HG03159 (cell line): ENCODE measurements around the gene GNL2.
"Not testable (repeated sequence)": the region's sequence is repeated elsewhere in the genome, so short reads cannot be mapped to it uniquely, and the experiment has no call there.

ENCODE experiments used
- ATAC-seq: cut with Tn5 transposase; IDR thresholded peaks from one replicate; pipeline ENCODE4 v1.9.1; 2021; ENCODE audit warnings: mild to moderate bottlenecking, moderate library complexity; ENCODE audit not compliant: unreplicated experiment

GNL2 gene

DNA sequence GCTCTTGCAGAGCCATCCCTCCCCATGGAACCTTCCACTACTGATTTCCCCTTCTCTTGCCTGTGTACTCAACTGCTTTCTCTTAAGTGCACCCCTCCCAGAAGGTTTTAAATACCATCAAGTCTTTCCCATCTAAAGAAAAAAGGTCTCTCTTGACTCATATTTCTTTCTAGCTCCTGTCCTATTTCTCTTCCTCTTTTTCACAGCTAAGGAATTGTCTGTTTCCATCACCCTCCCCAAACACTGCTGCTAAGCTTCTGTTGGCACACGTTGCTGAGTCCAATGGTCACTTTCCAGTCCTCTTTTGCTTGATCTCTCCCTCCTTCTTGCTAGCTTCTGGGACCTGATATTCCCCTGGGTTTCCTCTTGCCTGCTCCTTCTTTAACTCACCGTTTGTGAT, 13.3 kb upstream of the GNL2 start:
- no peak for ATAC-seq

DNA sequence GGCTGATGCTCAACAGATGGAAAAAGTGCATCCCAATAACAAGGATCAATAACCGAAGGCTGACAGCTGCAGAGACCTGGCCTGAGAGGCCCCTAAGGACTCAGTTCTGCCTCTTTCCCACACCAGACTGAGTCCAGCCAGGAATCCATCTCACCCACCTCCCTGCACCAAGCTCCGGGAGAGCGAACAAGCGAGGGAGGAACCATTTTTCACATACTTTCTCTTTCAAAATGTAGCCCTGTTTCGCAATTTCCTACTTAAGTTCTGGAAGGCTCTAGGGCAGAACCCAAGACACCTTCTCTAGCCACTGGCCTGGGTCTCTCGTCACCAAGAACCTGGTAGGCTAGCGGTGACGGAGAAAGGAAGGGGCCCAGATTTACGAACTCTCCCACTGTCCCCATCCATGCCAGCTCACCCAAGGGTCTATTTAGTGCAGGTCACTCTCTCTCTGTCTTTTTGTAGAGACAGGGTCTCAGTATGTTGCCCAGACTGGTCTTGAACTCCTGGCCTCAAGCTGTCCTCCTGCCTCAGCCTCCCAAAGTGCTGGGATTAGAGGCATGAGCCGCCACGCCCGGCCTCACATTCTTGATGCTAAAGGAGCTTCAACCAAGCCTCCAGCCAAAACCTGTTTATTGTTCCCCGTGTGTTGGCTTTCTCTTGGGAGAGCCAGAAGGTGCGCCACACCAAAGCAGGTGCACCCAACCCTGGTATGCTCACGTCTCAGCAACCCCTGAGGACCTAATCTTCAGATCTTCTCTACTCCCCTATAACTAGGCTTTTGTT, 10.9 kb upstream of the GNL2 start:
- no peak for ATAC-seq

DNA sequence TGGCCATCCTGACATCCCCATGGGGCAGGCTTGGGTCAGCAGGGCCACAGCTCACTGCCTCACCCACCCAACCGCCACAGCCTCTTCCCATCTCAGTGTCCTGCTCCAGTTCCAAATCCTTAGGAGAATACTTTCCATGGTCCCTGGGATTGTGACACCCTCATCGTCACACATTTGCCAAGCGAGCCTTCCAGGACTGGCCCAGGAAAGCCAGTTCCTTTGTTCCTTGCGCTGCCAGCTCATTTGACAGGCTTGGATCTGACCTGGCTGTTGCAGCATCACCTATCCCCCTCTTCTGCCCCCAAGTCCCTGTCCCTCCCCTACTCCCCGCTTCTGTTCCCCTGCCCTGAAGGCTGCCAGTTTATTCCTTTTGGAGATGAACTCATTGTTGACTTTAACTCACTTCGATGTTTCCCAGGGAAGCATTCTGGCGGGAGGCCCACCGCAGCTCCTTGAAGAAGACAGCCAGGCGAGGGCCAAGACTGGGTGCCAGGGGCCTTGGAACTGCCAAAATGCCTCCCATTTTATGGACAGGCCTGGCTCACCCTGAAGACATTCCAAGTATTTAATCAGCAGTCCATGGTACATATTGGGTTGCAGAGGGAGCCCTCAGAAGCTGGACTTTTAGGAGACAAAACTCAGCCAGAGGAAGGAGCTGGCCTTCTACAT, 10.2 kb upstream of the GNL2 start:
- ATAC-seq = no peak

DNA sequence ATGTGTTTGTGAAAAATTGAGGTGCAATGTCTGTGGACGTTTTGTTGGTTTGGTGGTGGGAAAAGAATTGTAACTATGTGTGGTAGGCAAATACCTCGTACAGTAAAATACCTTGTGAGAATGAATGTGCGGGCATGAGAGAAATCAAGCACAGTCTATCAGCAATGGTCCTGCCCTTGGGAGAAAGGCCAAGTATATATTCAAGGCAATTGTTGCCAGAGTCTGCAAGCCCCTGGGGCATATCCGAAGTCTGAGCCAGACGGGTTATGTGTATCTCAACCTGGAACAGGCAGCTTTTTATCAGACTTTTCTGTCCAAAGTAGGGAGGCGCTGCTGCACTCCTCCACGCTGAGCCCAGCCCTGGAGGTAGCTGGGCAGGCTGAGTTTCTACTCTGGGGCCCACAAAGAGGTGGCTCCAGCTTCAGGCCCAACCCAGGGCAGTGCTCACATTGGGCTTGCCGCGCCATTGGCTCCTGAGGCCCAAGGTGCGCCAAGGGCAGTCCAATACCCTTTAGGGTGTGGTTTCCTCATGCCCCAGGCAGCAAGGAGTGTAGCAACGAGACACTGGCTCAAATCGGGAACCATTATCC, 9.4 kb upstream of the GNL2 start:
- no peak for ATAC-seq

DNA sequence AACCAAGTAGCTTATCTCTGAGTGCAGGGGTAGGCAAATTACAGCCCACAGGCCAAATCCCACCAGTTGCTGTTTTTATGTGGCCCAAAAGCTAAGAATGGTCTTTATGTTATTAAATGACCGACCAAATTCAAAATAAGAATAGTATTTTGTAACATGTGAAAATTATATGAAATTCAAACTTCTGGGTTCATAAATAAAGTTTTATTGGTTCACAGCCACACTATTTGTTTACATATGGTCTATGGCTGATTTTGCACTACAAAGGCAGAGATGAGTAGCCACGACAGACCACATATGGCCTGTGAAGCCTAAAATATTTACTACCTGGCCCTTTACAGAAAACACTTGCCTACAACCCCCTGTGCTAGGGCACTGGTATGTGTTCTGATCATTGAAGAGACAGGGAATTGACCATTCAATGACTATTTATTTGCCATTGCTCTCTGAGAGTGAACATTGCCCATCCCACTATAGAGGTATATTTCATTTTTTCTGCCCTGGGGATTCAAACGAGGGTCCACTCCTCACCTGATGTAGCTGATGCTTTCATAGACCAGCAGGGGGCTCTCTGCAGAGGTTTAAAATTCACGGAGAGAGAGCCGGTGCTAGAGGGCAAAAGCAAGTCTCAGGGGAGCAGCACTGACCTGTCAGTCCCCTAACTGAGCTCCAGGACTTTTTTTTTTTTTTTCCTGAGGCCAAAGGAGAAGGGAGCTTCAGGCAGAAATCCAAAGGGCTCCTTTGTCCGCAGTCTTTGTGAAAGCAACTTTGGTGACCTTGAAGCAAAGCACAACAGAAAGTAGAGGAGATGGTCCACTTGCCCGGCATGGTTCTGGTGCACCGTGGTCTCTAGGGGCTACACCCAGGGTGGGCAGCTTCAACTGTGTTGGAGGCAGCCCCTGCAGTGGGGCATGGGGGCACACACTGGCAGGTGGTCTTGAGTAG, 7.3 kb upstream of the GNL2 start:
- no peak for ATAC-seq

DNA sequence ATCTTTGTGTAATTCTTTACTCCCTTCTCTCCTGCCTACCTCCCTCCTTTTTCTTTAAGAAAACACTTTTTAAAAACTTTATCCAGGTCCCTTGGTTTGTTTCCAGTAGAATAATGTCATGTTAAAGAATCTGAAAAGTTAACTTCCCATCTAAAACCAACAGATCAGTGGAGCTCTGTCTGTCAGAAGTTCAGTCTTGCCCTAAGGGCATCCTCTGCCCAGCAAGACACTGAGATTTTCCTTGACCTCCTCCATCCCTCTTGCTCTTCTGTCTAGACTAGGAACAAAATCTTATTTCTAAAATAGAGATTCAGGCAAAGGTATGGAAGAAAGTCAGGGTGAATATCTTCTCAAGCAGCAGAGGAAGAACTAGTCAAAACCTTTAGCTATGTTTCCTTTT, 5.7 kb upstream of the GNL2 start:
- ATAC-seq = no peak

DNA sequence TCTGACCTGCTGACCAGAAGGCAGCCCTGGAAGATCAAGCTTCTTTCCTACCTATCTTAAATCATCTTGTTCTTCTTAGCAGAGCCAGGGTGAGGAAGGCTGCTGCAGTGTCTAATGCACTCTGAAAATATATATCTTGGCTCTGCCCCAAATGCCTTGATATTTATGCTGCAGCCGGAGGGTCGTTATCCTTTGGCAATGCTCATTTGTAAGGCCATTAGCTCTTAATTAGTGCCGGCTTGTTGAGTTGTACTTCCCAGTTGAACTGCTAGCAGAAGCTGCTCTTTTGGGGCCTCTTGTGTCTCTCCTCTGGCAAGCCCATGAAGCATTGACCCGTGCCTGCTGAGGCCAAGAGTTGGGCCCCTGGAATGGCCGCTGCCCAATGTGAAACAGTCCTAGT, 4.2 kb upstream of the GNL2 start:
- ATAC-seq = no peak

DNA sequence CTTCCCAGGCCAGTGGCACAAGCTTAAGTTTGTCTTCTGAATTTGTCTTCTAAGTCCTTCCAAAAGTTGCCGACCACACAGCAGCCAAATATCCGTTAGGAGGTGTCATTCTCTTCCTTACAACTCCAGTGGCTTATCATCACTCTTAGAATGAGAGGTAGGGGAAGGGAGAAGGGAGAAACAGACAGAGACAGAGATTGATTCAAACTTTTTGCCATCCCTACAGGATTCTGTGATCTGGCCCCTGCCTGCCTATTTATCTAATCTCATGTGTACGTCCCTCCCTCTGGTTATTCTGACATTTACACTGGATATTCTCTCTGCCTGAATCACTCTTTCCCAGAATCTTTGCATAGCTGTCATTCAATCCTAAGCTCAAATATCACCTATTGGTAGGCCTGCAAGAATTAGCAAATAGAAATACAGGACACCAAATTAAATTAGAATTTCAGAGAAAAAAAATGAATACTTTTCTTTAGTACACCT, 488 bp upstream of the GNL2 start:
- ATAC-seq = no peak

DNA sequence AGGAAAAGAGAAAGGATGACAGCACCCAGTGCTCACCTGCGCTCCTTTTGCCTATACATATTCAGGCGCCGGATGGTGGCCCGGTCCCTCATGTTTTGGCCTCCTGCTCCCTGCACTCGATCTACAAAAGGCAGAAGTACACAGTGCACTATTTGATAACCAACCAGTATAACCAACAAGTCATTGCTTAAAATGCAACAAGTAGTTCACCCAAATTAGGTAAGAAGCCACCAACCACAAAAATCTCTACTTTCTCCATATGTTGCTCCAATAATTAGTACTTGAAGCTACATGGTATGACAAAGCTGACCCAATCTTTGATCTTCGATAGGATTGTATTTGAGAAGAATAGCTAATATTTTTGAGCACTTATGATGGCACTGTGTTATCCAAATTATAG, 2.0 kb downstream of the GNL2 start:
- no peak for ATAC-seq

DNA sequence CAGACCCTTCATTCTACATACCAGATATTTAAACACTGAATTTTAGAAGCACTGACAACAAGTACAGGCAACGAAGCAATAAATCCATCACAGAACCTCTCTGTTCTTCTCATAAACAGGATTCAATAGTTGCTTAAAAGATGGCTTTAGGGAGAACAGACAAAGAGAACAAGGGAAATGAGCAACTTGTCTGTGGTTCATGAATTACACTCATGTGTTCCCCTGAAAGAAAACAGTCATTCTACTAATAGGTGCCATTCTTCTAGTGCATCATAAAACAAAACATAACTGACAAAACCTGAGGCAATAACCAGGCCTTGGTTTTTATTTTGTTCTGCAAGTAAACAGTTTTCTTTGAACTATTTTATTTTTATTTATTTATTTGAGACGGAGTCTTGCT, 6.8 kb downstream of the GNL2 start:
- ATAC-seq = no peak

DNA sequence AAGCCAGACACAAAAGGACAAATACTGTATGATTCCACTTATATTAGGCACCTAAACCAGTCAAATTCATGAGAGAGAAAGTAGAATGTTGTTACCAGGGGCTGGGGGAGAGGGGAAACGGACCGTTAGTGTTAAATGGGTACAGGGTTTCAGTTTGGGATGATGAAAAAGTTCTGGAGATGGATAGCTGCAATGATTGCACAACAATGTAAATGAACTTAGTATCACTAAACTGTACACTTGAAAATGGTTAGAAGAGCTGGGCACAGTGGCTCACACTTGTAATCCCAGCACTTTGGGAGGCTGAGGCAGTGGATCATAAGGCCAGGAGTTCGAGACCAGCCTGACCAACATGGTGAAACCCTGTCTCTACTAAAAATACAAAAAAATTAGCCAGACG, 11.2 kb downstream of the GNL2 start:
- ATAC-seq = not testable (repeated sequence)

DNA sequence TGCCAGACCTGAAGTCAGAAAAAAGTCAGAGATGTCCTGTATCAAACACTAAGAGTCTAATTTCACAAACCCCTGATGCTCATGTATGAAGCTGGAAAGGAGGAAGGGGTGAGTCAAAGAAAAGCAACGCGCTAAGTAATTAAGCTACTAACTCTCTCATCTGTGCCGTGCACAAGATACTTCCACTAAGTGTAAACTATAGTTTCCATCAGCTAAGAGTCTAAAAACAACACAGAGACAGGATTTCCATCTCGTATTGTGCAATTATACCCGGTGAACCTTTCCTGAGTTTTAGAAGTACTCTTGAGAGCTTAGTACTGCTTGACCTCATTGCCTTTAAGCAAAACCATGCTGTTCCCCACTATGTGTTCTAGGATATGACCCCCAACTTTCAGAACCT, 20.0 kb downstream of the GNL2 start:
- no peak for ATAC-seq

DNA sequence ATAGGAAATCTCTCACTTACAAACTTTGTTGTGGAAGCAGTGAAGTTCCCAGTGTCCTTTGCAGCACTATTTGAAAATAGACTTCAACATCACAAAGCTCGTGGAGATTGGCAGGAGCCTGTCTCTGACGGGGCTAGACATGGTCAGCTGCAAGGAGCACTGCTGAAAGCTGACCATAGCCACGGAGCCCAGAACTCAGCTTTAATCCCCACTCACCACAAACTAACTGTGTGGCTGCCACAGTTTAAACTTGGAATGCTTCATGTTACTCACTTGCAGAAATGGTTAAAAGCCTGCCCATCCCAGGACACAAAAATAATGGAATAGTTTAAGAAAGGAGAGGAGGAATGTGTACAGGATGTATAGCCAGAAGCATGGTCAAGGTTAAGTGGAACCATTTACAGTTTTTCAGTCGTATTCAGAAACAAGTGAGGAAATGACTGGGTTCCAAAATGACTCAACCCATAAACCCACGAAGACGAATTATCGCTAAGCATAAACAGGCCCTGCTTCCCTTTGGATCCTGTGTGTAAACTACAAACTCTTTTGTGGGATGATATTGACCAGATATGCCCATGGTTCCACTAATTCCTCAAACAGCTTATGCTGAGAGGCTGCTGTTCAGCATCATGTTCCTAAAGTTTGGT, 20.8 kb downstream of the GNL2 start:
- no peak for ATAC-seq

DNA sequence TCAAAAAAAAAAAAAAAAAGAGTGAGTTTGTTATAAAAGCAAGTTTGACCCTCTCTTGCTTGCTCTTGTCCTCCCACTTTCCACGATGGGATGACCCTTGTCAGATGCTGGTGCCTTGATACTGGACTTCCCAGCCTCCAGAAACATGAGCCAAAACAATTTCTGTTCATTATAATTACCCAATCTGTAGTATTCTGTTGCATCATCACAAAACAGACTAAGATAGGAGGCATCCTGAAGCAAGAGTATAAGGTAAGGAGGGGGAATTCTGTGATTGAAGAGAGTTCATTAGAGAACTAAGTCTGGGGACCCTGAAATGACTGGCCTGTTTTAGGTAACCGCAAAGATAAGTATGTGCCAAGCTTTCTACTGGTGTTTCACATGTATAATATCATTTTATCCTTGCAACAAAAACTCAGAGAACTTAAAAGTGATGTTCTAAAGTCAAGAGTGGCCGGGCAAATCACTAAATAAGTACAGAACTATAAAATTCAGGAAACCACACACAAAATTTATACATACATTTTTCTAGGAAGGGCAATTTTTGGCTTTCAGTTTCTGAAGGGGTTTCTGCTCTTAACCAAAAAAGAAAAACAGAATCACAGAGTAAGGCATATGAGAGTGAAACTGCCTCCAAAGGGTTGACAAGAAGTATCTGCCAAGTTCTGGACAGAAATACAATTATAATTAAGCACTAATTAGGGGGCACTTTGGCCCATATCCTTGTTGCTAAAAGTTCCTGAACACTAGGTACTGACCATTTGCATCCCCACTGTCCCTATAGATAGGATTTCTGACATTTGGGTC, 25.0 kb downstream of the GNL2 start:
- no peak for ATAC-seq

DNA sequence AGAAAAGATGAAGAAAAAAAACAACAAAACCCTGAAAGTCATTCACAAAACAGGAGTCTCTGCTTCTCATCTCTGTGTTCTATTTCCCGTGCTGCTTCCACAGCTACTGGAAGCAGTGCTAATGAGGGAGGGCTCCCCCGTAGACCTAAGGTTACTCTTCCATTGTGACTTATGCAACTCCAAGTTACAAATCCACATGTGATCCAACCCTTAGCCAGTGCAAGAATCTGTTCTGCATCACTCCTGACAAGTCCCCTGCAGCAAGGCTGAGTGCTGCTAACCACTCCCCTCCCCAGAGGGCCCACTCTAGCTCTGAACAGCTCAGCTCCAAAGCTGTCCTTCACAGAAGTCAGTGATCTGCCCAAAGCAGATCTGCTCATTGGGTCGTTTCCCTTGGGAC, 28.7 kb downstream of the GNL2 start:
- ATAC-seq = no peak

DNA sequence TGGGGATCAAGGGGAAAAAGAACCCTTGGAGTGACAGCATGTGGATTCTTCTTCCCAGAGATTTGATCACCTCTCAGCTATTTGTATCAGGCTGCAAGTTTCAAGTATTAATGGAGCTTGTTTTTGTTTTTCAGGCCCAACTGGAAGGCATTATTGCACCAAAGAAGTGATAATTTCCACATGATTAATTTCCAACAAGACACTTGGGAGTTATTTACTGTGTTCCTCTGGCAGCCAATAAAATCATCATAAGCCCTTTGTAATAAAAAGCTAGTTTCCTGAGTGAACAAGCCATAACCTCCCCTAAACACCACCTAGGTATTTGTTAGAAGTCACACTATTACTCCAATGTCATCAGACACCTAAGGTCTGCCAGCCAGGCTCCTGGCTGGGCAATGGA, 30.8 kb downstream of the GNL2 start:
- ATAC-seq = no peak

DNA sequence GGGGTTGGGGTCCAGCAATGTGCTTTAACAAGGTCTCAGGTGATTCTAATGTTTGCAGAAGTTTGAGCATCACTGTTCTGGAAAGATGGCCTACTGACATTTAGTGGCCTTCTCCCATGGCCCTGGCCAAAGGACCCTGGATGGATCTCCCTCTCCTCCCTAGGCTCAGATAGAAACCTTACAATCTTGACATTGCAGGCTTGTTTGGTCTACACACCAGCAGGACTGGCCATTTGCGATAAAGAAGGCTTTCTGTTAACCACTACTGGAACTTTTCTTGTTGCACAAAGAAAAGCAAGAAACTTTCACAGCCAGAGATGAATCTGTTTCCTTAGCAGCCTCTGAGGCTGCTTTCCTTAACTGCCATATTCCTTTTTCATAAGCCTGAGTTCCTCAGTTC, 32.8 kb downstream of the GNL2 start:
- ATAC-seq = no peak

DNA sequence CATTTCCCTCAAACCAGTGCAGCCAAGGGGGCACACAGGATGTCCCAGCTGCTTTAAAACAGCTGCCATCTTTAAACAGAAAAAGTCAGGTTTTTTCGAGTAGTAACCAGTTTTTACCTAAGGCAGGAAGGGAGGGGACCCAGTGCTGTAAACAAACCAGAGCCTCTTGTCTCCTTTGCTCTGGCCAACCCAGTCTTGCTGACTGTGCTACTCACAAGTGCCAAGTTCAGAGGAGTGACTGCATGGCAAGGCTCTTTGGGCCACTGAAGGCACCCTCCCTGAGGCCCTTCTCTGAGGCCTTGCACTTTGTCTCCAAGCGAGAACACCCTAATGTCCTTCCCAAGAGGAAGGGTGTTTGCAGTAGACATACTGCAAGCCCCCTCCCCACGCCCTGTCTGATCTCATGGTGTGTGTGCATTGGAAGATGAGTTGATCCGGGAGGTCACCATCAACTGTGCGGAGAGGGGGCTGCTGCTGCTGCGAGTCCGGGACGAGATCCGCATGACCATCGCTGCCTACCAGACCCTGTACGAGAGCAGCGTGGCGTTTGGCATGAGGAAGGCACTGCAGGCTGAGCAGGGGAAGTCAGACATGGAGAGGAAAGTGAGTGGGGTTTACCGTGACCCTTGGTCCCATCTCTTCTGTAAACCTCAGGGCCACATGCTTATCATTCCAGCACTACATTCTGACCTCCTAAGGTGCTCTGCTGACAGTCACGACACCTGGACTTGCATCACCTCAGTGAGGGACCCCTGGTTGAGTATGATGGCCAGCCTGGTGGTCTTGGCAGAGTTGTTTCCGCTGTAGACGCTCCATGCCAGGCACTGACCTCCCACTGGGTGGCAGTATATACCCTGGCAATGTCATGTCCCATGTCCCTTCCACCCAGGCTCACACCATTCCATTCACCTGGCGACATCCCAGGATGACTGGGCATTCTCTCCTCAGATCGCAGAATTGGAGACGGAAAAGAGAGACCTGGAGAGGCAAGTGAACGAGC, 34.3 kb downstream of the GNL2 start:
- ATAC-seq = no peak
